Left colon (tissue), 2 donors: ENCODE measurements around the gene TCP11L2. TPM values are rescaled to one million over a fixed set of nuclear protein-coding genes. Genes with fewer than 3 reads are reported as not detected.

ENCODE experiments used
- ATAC-seq: fragments of 200-7000 bp; cut with Tn5 transposase; one replicate; pipeline ENCODE4 v1.9.1; 2020; ENCODE audit warnings: mild to moderate bottlenecking, moderate library complexity
- DNase-seq, 2 donors: peaks; one replicate each; pipeline ENCODE4 v3.0.0-alpha.2; 2020
- intact Hi-C, 2 donors: fragments of 100-400 bp; cut with DNase I in 1 of 2; cut with micrococcal nuclease in 1 of 2; formaldehyde crosslinking; loops; one replicate each; pipeline versions ENCODE4 v1.11.2 to v1.14.0; 2022; cut with DNase I, micrococcal nuclease
- long read RNA-seq: library from polyadenylated mRNA; unstranded; transcript quantifications from one replicate; pipeline ENCODE4 v2.0.0, GENCODE V29; 2021
- total RNA-seq, 2 donors: library from RNA; stranded (reverse); fragmentation: NEBNext Ultra II Directional; extraction: Animal tissue kit (Norgen Biotek cat#: 25700); gene quantifications; one replicate each; pipeline ENCODE4 v1.2.1, GENCODE V29; 2021
- donor health status: DM: no; HTN: no; CAD: no.
- donor health status: DM: yes; HTN: yes; CAD: no.

TCP11L2 gene
- 10 to 100 TPM; 22.1 to 46.5 TPM for total RNA-seq
- long read RNA-seq, partial matches to known transcripts = 2 of 5 reads
- long read RNA-seq, other reads (novel, unspliced or antisense) = 3 of 5 reads

DNA sequence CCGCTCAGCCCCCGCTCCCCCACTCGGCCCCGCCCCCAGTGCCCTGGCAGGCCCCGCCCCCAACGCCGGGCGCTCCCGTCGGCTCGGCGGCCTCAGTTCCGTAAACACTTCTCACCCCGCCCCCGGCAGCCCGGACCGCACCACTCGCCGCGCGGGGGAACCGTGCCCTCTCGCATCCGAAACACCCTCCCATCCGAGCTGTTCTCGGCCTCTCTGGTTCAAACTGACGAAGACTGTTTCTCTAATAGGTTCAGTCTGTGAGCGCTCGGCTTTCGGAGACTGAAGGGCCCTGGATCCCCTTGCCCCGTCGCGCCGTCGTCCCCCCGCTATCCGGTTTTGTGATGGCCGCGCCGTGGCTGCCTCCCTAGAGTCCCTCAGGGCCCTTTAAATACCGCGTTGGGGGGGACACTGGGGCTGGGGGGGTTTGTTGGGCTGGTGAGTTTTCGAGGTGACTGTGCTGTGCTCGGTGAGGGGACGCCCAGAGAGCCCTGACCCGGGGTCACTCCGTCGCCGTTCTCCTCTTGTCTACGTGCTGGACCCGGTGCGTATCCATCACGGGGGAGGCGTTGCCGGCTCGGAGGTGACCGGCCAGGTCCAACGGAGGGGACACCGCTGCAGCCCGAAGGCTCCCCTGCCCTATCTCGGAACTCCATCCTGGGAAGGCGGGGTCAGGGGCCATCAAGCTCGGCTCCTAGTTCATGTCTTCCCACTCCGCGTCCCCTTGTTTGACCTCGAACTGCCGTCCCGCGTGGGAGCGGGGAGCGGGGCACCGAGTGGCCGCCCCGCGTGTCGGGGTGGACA, at the start of gene TCP11L2:
Gene TCP11L2 (plus strand): TSS at position 333 of the 801 bp plus-strand sequence. CDS start 8,343 bp downstream, outside the sequence.
- intact Hi-C loops = no loop called here
- peak; percentile 84 to 93 for DNase-seq
- ATAC-seq = peak; percentile 81

DNA sequence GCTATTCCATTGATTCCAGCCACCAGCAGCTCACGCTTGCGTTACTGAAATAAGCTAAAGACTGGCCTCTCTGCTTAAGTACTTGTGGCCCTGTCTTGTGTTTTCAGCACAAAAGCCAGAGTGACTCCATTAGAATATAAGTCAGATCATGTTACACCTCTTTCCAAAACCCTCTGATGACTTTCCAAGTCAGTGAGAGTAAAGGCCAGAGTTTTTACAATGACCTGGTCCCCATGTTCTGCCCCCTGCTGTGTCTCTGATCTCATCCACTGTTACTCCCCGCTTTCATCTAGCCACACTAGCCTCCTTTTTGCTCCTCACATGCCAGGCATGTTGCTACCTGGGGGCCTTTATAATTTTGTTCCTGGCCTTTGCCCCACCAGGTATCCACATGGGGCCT, 47.8 kb upstream of the TCP11L2 start:
- no peak for DNase-seq
- intact Hi-C loops = no loop called here
- no peak for ATAC-seq

DNA sequence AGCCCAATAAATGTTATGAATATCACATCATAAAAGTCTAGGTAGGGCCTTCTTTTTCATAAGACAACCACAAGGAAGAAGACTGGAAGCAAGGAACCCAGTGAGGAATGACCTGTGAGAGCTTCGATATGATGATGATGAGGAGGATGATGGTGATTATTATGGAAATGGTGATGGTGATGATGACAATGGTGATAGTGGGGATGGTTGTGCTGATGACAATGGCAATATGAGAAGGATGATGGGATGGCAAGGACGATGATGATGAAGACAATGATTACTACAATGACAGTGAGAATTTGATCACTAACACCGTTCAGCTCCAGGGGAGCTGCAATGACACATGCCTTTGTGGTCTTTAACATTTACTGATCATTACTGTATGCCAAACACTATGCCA, 47.0 kb upstream of the TCP11L2 start:
- intact Hi-C loops = no loop called here

DNA sequence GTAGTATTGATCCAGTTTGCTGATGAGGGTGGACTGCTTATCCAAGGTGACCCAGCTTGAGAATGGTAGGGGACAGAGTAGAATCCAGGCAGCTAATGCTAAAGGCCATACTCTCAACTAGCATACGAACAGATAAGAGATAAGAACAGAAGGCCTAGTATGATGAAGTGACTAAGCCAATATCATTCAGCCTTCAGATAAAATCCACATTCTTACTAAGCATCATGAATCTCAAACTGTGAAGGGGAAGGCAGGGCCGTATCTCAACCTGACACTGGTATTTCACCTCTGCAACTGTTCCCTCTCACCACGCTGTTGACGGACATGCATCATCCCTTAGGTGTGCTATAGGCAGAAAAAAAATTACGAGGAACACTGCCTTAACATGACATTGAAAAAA, 46.6 kb upstream of the TCP11L2 start:
- DNase-seq (no peak), ATAC-seq (no peak)
- intact Hi-C loops = no loop called here

More for the DNA sequence above, 47.0 kb upstream of the TCP11L2 start:
- ATAC-seq (no peak), DNase-seq (no peak)

DNA sequence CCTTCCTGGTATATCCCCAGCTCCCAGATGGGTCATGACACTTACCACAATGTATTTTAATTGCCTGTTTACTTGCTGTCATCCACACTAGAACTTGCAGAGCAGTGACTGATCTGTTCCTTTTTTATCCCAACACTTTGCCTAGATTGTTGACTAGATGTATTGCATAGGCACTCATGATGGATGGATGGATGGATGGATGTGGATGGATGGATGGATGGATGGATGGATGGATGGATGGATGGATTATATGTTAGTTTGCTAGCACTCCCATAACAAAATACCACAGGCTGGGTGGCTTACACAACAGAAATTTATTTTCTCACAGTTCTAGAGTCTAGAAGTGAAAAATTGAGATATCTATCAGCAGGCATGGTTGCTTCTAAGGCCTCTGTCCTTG, 46.0 kb upstream of the TCP11L2 start:
- DNase-seq = no peak
- intact Hi-C loops = no loop called here
- no peak for ATAC-seq

DNA sequence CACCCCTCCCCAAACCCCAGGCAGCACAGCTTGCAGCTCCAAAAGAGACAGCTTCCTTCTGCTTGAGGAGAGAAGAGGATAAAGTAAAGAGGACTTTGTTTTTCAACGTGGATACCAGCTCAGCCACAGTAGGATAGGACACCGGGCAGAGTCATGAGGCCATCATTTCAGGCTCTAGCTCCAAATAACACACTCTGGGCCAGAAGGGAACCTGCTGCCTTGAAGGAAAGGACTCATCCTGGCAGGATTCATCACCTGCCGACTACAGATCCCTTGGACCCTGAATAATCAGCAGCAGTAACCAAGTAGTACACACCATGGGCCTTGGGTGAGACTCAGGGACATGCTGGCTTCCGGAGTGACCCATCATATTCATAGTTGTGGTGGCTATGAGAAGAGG, 44.3 kb upstream of the TCP11L2 start:
- intact Hi-C loops = no loop called here
- DNase-seq = no peak
- ATAC-seq = no peak

DNA sequence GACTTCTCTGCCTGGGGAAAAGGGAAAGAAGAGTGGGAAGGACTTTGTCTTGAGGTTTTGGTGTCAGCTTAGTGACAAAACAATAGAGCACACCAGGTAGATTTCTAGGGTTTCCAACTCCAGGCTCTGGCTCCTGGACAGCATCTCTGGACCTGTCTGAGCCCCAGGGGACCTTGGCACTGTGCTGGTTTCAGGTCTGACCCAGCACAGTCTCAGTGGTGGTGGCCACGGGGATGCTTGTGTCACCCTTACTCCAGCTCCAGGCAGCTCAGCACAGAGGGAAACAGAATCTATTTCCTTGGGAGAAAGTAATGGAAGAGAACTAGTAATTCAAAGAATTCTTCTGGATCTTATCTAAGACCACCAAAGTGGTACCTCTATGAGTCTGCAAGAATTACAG, 43.6 kb upstream of the TCP11L2 start:
- no peak for DNase-seq
- intact Hi-C loops = no loop called here
- ATAC-seq = no peak

DNA sequence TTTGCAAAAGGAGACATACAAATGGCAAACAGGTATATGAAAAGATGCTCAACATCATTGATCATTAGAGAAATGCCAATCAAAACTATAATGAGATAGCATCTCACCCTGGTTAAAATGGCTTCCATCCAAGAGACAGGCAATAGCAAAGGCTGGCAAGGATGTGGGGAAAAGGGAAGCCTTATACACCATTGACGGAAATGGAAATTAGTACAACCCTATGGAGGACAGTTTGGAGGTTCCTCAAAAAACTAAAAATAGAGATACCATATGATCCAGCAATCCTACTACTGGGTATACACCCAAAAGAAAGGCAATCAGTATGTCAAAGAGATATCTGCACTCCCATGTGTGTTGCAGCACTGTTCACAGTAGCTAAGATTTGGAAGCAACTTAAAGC, 37.4 kb upstream of the TCP11L2 start:
- no peak for DNase-seq
- intact Hi-C loops = no loop called here
- ATAC-seq = no peak

DNA sequence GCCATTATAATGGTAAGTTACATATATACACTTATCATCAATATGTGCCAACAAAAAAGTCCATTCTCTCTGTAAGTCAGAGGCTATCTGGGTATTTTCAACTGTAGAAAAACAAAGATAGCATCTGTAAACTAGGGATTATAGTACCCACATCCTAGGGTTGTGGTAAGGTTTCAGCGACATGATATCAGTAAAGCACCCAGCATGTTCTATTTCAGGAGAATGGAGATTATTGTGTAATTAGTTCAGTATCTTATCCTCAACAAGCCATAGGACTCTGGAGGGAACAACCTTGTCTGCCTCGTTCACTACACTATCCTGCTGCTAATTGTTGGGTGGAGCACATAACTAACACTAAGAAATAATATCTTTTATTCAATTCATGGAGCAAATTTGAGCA, 35.0 kb upstream of the TCP11L2 start:
- intact Hi-C loops = no loop called here
- no peak for DNase-seq
- ATAC-seq = no peak

DNA sequence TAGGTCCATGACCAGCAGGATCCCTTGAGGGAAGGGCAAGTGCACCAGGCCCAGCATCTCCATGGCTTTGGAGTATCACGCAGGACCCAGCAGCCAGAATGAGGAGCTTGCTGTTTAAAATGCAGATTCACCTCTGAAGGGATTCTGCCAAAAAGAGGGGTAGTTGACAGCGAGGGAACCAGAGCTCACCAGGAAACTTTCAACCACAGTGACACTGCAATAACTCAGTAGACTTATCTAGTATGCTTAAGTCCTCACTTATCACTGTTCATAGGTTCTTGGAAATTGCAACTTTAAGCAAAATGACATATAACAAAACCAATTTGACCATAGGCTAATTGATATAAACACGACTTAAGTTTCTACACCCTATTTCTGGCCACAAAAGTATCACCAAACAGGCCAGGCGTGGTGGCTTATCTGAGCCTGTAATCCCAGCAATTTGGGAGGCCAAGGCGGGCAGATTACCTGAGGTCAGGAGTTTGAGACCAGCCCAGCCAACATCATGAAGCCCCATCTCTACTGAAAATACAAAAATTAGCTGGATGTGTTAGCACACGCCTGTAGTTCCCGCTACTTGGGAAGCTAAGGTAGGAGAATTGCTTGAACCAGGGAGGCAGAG, 33.3 kb upstream of the TCP11L2 start:
- intact Hi-C loops = no loop called here
- DNase-seq = no peak
- ATAC-seq = no peak

DNA sequence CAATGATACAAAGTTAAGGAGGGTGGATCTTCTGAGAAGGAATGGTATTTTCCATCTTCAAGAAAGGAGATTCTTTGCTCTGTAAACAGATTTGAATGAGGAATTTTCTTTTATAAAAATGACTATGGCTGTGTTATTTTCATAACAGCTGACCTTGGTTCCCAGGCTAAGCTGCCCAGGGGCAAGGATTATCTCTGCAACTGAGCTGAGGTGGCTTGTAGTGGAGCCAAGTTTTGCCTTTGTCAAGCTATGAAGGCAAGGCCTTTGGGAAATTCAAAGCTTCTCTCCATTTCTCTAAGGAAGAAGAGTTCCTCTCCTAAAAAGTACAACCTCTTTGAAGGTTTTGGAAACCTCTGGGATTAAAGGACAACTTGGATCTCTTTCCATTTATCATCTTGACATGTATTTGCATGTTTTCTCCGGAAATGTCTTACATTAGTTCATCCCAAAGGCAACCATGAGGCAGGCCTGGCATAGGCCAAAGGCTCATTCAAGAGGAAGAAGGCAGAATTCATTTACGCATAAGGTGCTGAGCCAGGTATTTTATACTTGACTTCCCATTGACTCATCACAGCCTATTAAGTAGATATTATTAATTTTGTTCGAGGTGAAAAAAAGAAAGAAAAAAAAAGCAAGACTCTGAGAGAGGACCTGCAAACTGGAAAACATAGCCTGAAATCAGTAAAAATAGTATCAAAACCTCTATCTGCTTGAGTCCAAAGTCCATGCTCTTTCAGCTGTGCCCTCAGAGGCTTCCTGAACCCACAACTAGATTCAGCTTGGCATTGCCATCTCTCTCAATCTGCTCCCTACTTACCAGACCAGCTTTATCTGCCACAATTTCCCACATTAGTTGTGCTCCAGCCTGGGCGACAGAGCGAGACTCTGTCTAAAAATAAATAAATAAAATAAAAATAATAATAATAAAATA, 30.7 kb upstream of the TCP11L2 start:
- no peak for ATAC-seq
- intact Hi-C loops = loop anchor here in 1 of 2 donors (10.0 kb wide), 1 partner anchor 47 kb away; no protein-coding TSS in a partner anchor

DNA sequence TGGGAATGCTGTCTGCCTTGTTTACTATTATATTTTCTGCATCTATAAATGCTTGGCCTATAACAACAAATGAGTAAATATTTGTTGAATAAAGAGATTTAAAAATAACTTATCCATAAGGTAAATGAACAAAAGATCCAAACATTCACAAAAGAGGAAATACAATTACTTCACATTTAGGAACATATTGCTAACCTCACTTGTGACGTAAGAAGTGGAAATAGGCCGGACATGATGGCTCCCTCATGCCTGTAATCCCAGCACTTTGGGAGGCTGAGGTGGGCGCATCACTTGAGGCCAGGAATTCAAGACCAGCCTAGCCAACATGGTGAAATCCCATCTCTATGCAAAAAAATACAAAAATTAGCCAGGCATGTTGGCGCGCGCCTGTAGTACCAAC, 29.0 kb upstream of the TCP11L2 start:
- ATAC-seq = no peak
- intact Hi-C loops = loop anchor here in 1 of 2 donors (10.0 kb wide), 1 partner anchor 49 kb away; no protein-coding TSS in a partner anchor
- no peak for DNase-seq

More for the DNA sequence above, 30.7 kb upstream of the TCP11L2 start:
- DNase-seq = no peak

DNA sequence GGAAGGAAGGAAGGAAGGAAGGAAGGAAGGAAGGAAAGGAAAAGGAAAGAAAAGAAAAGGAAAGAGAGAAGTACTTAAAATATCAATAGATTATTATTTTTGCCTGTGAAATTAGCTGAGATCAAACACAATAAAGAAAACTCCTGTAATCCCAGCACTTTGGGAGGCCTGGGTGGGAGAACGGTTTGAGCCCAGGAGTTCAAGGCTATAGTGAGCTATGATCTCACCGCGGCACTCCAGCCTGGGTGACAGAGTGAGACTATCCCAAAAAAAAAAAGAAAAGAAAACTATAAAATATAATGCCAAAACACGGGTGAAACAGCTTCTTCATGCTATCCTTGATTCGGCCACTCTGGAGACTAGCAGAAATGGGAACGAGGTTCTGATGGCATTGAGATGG, 28.5 kb upstream of the TCP11L2 start:
- DNase-seq (no peak), ATAC-seq (no peak)
- intact Hi-C loops = loop anchor here in 1 of 2 donors (10.0 kb wide), 1 partner anchor 49 kb away; no protein-coding TSS in a partner anchor

DNA sequence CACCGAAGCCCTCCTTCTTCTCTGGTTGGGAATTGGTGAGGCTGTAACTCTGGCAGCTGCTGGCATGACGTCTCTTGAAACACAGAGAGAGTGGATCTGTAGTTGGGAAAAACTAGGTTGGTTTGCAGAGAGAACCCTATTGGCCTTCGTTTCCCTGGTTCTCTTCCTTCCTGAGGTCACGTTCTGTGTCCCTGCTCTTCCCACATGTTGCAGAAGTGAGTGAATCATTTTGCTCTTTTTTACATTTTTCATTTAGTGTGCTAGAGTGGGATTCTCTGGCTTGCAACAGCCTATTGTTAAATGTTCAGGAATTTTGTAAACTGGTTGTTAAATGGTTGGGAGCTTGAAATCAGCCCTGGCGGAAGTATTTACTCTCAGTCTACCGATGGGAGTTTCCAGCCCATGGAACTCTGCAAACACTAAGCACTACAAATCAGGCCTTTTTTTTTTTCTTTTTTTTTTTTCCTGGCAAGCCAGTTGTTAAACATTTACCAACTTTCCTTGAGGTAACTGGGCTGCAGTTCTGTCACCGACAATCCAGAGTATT, 27.9 kb upstream of the TCP11L2 start:
- DNase-seq = no peak
- intact Hi-C loops = loop anchor here in 1 of 2 donors (10.0 kb wide), 1 partner anchor 50 kb away; no protein-coding TSS in a partner anchor
- ATAC-seq = peak; percentile 93

DNA sequence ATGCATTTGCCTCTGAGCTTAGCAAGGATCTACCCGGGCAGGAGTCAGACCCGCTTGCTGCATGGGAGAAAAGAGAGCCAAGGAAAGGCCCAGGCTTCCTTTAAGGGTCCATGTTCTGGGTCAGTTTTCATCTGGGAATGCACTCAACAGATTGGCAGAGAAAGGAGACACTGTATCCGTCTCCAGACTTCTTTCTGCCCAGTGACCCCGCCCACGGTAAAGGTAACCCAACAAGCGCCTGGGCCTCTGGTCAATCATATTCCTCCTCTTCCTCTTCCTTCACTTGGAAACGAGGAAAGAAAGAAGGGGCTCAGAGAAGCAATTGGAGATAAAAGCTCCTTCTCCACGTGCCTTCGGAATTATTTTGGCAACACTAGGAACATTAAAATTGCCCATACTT, 27.1 kb upstream of the TCP11L2 start:
- intact Hi-C loops = loop anchor here in 1 of 2 donors (10.0 kb wide), 1 partner anchor 51 kb away; no protein-coding TSS in a partner anchor
- ATAC-seq (peak; percentile 70), DNase-seq (peak; percentile 56 to 62)

DNA sequence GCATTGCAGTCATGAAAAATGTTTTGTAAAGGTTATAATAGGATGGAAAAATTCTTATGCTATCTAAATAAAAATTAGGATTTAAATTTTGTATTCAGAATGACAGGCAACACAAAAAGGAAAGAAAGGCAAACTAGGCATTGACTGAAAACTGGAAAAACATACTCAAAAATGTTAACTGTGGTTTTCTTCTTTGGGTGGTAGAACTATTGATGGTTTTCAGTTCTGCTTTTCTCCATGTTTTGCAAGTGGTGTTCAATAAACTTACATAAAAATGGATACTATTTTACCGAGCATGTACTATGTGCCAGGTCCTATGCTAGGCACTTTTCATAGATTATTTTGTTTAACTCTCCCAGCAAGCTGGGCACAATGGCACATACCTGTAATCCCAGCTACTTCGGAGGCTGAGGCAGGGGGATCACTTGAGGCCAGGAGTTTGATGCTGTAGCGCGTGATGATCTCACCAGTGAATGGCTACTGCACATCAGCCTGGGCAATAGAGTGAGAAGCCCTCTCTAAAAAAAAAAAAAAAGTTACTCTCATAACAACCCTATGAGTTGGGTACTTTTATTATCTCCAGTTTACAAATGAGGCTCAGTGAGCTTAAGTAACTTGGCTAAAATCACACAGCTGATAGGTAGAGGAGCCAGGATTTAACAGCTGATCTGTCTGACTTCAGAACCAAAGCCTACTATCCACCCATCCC, 26.3 kb upstream of the TCP11L2 start:
- DNase-seq (no peak), ATAC-seq (no peak)
- intact Hi-C loops = loop anchor here in 1 of 2 donors (10.0 kb wide), 1 partner anchor 51 kb away; no protein-coding TSS in a partner anchor

DNA sequence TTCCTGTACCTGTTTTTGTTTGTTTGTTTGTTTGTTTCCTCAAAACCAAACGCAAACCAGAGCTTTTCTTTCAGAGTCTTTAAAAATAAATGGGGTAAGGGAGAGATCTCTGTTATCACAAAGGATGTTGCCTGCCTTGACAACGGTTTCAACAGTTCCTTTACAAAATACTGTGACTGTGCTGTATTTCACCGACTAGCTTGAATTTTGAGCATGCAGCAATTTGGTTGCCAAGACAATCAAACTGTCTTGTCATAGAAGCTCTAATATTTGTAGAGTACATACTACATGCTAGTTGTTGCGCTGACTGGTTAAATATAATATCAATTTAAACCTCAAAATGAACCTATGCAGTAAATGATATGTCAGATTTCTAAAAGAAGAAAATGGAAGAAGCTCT, 22.4 kb upstream of the TCP11L2 start:
- intact Hi-C loops = loop anchor here in 1 of 2 donors (2.0 kb wide), 1 partner anchor 51 kb away; no protein-coding TSS in a partner anchor
- no peak for DNase-seq
- no peak for ATAC-seq
